GM12874 (cell line): ENCODE data around the gene DST.

Source experiments
- CTCF ChIP-seq: IDR thresholded peaks from 2 replicates; pipeline ENCODE4 v1.5.1; 2011; ENCODE audit warnings: low read depth, mild to moderate bottlenecking, control low read depth, low read length, moderate library complexity; ENCODE audit not compliant: insufficient read depth

Gene DST

GRCh38 chr6:56497691-56498090 lies 145.0 kb downstream of the DST start:
- TF ChIP-seq CTCF, result no peak

- TF ChIP-seq CTCF, result no peak
Measured at GRCh38 chr6:56497240-56497639, 145.4 kb downstream of the DST start.

- no peak for TF ChIP-seq CTCF
Measured at GRCh38 chr6:56495654-56496053, 147.0 kb downstream of the DST start.

- no peak for TF ChIP-seq CTCF
Measured at GRCh38 chr6:56491606-56492328, 150.9 kb downstream of the DST start.

- no peak for TF ChIP-seq CTCF
Measured at GRCh38 chr6:56490993-56491392, 151.7 kb downstream of the DST start.

GRCh38 chr6:56489559-56489958 lies 153.1 kb downstream of the DST start:
- TF ChIP-seq CTCF, result no peak

GRCh38 chr6:56488281-56488680 lies 154.4 kb downstream of the DST start:
- no peak for TF ChIP-seq CTCF
